ENCODE data around the gene ZNF777. TPM values are rescaled to one million over a fixed set of nuclear protein-coding genes. Genes with fewer than 3 reads are reported as not detected.
"Not testable (repeated sequence)": the region's sequence is repeated elsewhere in the genome, so short reads cannot be mapped to it uniquely, and the experiment has no call there.

The ZNF777 gene
- total and polyA plus RNA-seq, 8 donors, result 4.0 to 8.0 (median 6.1) TPM

- no peak for DNase-seq
- no peak for ATAC-seq
- no peak overlapping the region for H3K4me3 ChIP-seq
- no peaks in the 10 kb centered on the region for H3K4me1 ChIP-seq
- no peaks in the 10 kb centered on the region for H3K27me3 ChIP-seq
- no peak for FAIRE-seq
- H3K27ac ChIP-seq, result no peak overlapping the region
- no peak for TF ChIP-seq CTCF (IDR thresholded peaks at IDR 0.05)
- no peaks in the 10 kb centered on the region for H3K36me3 ChIP-seq
- 82 to 87% methylated on average over 12 of the region's 12 CpGs for WGBS, 2 donors
- intact Hi-C loops (cut with DNase I), result no loop called here
- no peaks in the 10 kb centered on the region for H3K9me3 ChIP-seq
Observed at GRCh38 chr7:149404396-149404795, 56.5 kb downstream of the ZNF777 start.

- Histone ChIP-seq H3K4me1 (no peaks in the 10 kb centered on the region), H3K36me3 (no peaks in the 10 kb centered on the region), H3K4me3 (no peak overlapping the region), H3K27ac (no peak overlapping the region), H3K9me3 (no peaks in the 10 kb centered on the region), H3K27me3 (no peaks in the 10 kb centered on the region)
- WGBS, 2 donors, result 62 to 70% methylated on average over 22 of the region's 22 CpGs
- ATAC-seq (no peak), FAIRE-seq (no peak), DNase-seq (no peak)
- intact Hi-C loops (cut with DNase I), result no loop called here
- TF ChIP-seq CTCF (IDR thresholded peaks at IDR 0.05), result no peak
Observed at GRCh38 chr7:149398195-149398820, 62.6 kb downstream of the ZNF777 start.

- WGBS, 2 donors, result 69 to 75% methylated on average over 14 of the region's 14 CpGs
Observed at GRCh38 chr7:149397470-149398043, 63.3 kb downstream of the ZNF777 start.

GRCh38 chr7:149388550-149389335, 72.1 kb downstream of the ZNF777 start:
- ATAC-seq, FAIRE-seq: not testable (repeated sequence)
- 46 to 51% methylated on average over 6 of the region's 6 CpGs for WGBS, 2 donors

More at GRCh38 chr7:149397470-149398043, 63.3 kb downstream of the ZNF777 start:
- Histone ChIP-seq H3K27me3 (no peaks in the 10 kb centered on the region), H3K9me3 (no peaks in the 10 kb centered on the region), H3K36me3 (no peaks in the 10 kb centered on the region), H3K27ac (no peak overlapping the region), H3K4me1 (no peaks in the 10 kb centered on the region), H3K4me3 (no peak overlapping the region)
- intact Hi-C loops (cut with DNase I), result no loop called here
- TF ChIP-seq CTCF (IDR thresholded peaks at IDR 0.05), result no peak
- DNase-seq (no peak), FAIRE-seq (no peak), ATAC-seq (no peak)

GRCh38 chr7:149386514-149386913, 74.3 kb downstream of the ZNF777 start:
- FAIRE-seq, ATAC-seq: not testable (repeated sequence)
- WGBS, 2 donors, result 50 to 70% methylated on average over 4 of the region's 4 CpGs

More at GRCh38 chr7:149388550-149389335, 72.1 kb downstream of the ZNF777 start:
- intact Hi-C loops (cut with DNase I); H3K27ac ChIP-seq; H3K4me3 ChIP-seq; DNase-seq; H3K27me3 ChIP-seq; H3K36me3 ChIP-seq; H3K9me3 ChIP-seq; H3K4me1 ChIP-seq: not testable (repeated sequence)

More at GRCh38 chr7:149386514-149386913, 74.3 kb downstream of the ZNF777 start:
- H3K4me1 ChIP-seq; DNase-seq; H3K4me3 ChIP-seq; H3K27ac ChIP-seq; H3K36me3 ChIP-seq; H3K27me3 ChIP-seq; intact Hi-C loops (cut with DNase I); H3K9me3 ChIP-seq: not testable (repeated sequence)

Data from pancreas (tissue), 10 donors.